C1 segment of cervical spinal cord (tissue), 14 donors: ENCODE results near the gene EPSTI1.
A peak's percentile ranks its signal among the peaks of the same experiment; 100 is the strongest.
"Not testable (repeated sequence)": the region's sequence is repeated elsewhere in the genome, so short reads cannot be mapped to it uniquely, and the experiment has no call there.

ENCODE experiments used
- DNase-seq, 14 donors: peaks; one replicate each; lab custom pipeline; 2025; lab: John Stamatoyannopoulos, UW

Gene EPSTI1

GRCh38 chr13:42894765-42895243, 97.2 kb downstream of the EPSTI1 start:
- DNase-seq = no peak

GRCh38 chr13:42893214-42893671, 98.8 kb downstream of the EPSTI1 start:
- no peak for DNase-seq

GRCh38 chr13:42892760-42893159, 99.3 kb downstream of the EPSTI1 start:
- DNase-seq = no peak

- no peak for DNase-seq
These were observed 100.5 kb downstream of the EPSTI1 start for GRCh38 chr13:42891591-42891990.

GRCh38 chr13:42885325-42885724, 106.7 kb downstream of the EPSTI1 start:
- no peak for DNase-seq

GRCh38 chr13:42883771-42884467, 108.1 kb downstream of the EPSTI1 start:
- no peak for DNase-seq

GRCh38 chr13:42883142-42883541, 108.9 kb downstream of the EPSTI1 start:
- no peak for DNase-seq

- DNase-seq = no peak
These were observed 111.9 kb downstream of the EPSTI1 start for GRCh38 chr13:42880056-42880605.

- DNase-seq = no peak
These were observed 113.3 kb downstream of the EPSTI1 start for GRCh38 chr13:42878721-42879120.

GRCh38 chr13:42876887-42877545, 115.0 kb downstream of the EPSTI1 start:
- no peak for DNase-seq

GRCh38 chr13:42876270-42876714, 115.7 kb downstream of the EPSTI1 start:
- no peak for DNase-seq

GRCh38 chr13:42875475-42876269, 116.4 kb downstream of the EPSTI1 start:
- peak in 1 of 14 donors; percentile 0 for DNase-seq

GRCh38 chr13:42874221-42874620, 117.8 kb downstream of the EPSTI1 start:
- DNase-seq = no peak

GRCh38 chr13:42873081-42873480, 119.0 kb downstream of the EPSTI1 start:
- DNase-seq = no peak

- DNase-seq = no peak
These were observed 124.8 kb downstream of the EPSTI1 start for GRCh38 chr13:42867232-42867631.

GRCh38 chr13:42865768-42866102, 126.3 kb downstream of the EPSTI1 start:
- DNase-seq = no peak

GRCh38 chr13:42864952-42865767, 126.9 kb downstream of the EPSTI1 start:
- no peak for DNase-seq

GRCh38 chr13:42862370-42862769, 129.7 kb downstream of the EPSTI1 start:
- DNase-seq = not testable (repeated sequence)

- no peak for DNase-seq
These were observed 131.6 kb downstream of the EPSTI1 start for GRCh38 chr13:42860485-42860884.

- no peak for DNase-seq
These were observed 132.3 kb downstream of the EPSTI1 start for GRCh38 chr13:42859760-42860159.

GRCh38 chr13:42855410-42855809, 136.6 kb downstream of the EPSTI1 start:
- DNase-seq = no peak
